ENCODE results near the gene MAPK1. TPM values are rescaled to one million over a fixed set of nuclear protein-coding genes. Genes with fewer than 3 reads are reported as not detected.

Gene MAPK1
- total RNA-seq, 1 experiment from 2014 or later: 90.3 TPM

DNA sequence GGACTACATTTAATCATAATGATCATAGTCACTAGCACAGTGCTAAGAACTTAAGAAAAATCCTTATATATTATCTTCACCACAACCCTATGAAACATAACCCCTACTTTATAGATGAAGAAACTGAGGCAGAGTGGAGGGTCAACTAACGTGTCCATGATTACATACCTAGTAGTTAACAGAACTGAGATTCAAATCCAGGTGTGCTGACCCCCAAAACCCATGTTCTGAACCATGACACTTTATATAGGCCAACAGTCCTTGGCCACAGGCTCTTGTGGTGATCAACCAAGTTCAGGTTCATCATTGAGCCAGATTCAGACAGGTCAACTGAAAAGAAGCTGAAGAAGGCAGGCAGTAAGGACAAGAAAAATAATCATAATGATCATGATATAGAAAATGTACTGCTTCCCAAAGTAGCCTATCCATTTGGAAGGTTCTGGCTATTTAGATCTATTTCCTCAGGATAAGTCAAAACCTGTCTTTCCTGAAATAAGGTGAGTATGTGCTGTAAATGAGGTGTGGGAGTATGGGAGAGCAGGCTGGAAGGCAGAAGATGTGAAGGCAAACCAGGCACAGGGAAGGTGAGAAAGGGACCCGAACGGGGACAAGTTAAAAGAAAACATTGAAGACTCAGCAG lies 39.7 kb downstream of the MAPK1 start:
- no peaks in the 10 kb centered on the region for H4K20me1 ChIP-seq (ENCODE audit: control insufficient read depth, insufficient read depth, insufficient read length)

More for the DNA sequence above, 39.7 kb downstream of the MAPK1 start:
- H3K14ac ChIP-seq (ENCODE audit: insufficient read depth, low read length): no peak overlapping the region
- no peak overlapping the region for H3K23ac ChIP-seq (ENCODE audit: insufficient read length, low read depth, low read length)
- H3T11ph ChIP-seq (ENCODE audit: low read length): no peak overlapping the region
- H3K27me3 Mint-ChIP-seq (ENCODE audit: low read depth): no peaks in the 10 kb centered on the region
- no peak overlapping the region for H3K4ac ChIP-seq (ENCODE audit: low read depth, low read length)
- no peaks in the 10 kb centered on the region for H3K9me3 ChIP-seq (ENCODE audit: control insufficient read depth, low read depth, low read length)
- no peaks in the 10 kb centered on the region for H3K23me2 ChIP-seq (ENCODE audit: insufficient read length, low read depth, low read length, poor library complexity, severe bottlenecking)
- H3K27ac Mint-ChIP-seq: no peak overlapping the region
- H2BK20ac ChIP-seq (ENCODE audit: low read depth, low read length, poor library complexity, severe bottlenecking): no peak overlapping the region
- no peaks in the 10 kb centered on the region for H3K9me3 Mint-ChIP-seq
- no peak overlapping the region for H2AK5ac ChIP-seq (ENCODE audit: insufficient read length, low read length)
- H3K4me3 Mint-ChIP-seq: no peak overlapping the region
- H3K79me1 ChIP-seq (ENCODE audit: insufficient read depth, low read depth, low read length, poor library complexity, severe bottlenecking): peaks cover 11% of the 10 kb centered on the region
- no CpG with 5 or more reads among the region's 3 CpGs for WGBS (ENCODE audit: extremely low coverage, insufficient read length, low lambda C conversion rate)
- no peak overlapping the region for H2AFZ ChIP-seq (ENCODE audit: low read length)
- no peak overlapping the region for H4K5ac ChIP-seq (ENCODE audit: insufficient read length, low read depth, low read length)
- H3K27me3 ChIP-seq (ENCODE audit: insufficient read depth, low read length): no peaks in the 10 kb centered on the region; the same call in 1 of the 2 replicates
- H2BK5ac ChIP-seq (ENCODE audit: insufficient read length, low read length): no peak overlapping the region
- no peak overlapping the region for H2BK15ac ChIP-seq (ENCODE audit: low read depth, low read length)
- H4K8ac ChIP-seq (replicated peaks; ENCODE audit: insufficient read length, low read depth, low read length): no peak overlapping the region
- no peaks in the 10 kb centered on the region; a peak in 1 of 7 replicates for H3K36me3 Mint-ChIP-seq (ENCODE audit: insufficient read depth in 1 of 3, low read depth in 3 of 3)
- H3K27ac ChIP-seq (ENCODE audit: insufficient read length, low read depth, low read length): no peak overlapping the region
- no peak for DNase-seq
- H3K79me2 ChIP-seq (ENCODE audit: insufficient read depth, low read length): peaks cover 30% of the 10 kb centered on the region
- H3K4me1 Mint-ChIP-seq: peaks cover 13 to 19% of the 10 kb centered on the region in 2 experiments
- H2BK120ac ChIP-seq (ENCODE audit: low read depth, low read length, poor library complexity, severe bottlenecking): no peak overlapping the region
- H2BK12ac ChIP-seq (ENCODE audit: insufficient read length, low read depth, low read length): no peak overlapping the region
- no peak overlapping the region for H3K9ac ChIP-seq (ENCODE audit: extremely low read depth, insufficient read length, low read length)
- TF ChIP-seq, protein P1, sequence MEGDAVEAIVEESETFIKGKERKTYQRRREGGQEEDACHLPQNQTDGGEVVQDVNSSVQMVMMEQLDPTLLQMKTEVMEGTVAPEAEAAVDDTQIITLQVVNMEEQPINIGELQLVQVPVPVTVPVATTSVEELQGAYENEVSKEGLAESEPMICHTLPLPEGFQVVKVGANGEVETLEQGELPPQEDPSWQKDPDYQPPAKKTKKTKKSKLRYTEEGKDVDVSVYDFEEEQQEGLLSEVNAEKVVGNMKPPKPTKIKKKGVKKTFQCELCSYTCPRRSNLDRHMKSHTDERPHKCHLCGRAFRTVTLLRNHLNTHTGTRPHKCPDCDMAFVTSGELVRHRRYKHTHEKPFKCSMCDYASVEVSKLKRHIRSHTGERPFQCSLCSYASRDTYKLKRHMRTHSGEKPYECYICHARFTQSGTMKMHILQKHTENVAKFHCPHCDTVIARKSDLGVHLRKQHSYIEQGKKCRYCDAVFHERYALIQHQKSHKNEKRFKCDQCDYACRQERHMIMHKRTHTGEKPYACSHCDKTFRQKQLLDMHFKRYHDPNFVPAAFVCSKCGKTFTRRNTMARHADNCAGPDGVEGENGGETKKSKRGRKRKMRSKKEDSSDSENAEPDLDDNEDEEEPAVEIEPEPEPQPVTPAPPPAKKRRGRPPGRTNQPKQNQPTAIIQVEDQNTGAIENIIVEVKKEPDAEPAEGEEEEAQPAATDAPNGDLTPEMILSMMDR (conservative IDR thresholded peaks at IDR 0.05): no peak
- no peak overlapping the region for H4K91ac ChIP-seq (ENCODE audit: insufficient read length, low read depth, low read length)
- H3K4me2 ChIP-seq (ENCODE audit: insufficient read depth, insufficient read length, low read length): no peak overlapping the region
- no peak overlapping the region for H3K56ac ChIP-seq (ENCODE audit: insufficient read length, low read depth, low read length)
- no peaks in the 10 kb centered on the region; the same call in 1 of the 2 replicates for H3K4me1 ChIP-seq (ENCODE audit: insufficient read depth, low read length)
- no peak overlapping the region for H3K18ac ChIP-seq (ENCODE audit: insufficient read length, low read depth, low read length)

All from H9 (cell line).